ENCODE results near the gene FXN.
A peak's percentile ranks its signal among the peaks of the same experiment; 100 is the strongest.
"Not testable (repeated sequence)": the region's sequence is repeated elsewhere in the genome, so short reads cannot be mapped to it uniquely, and the experiment has no call there.

The FXN gene

GRCh38 chr9:69027355-69028097 lies 8.0 kb upstream of the FXN start:
- DNase-seq: peak; percentile 29

GRCh38 chr9:69028754-69029153 lies 6.8 kb upstream of the FXN start:
- DNase-seq: no peak

- DNase-seq: no peak
Observed at GRCh38 chr9:69029535-69029934, 6.0 kb upstream of the FXN start.

GRCh38 chr9:69030851-69031645 lies 4.5 kb upstream of the FXN start:
- DNase-seq: no peak

- DNase-seq: no peak
Observed at GRCh38 chr9:69034071-69034470, 1.5 kb upstream of the FXN start.

GRCh38 chr9:69036309-69036708 lies 757 bp downstream of the FXN start:
- peak; percentile 15 for DNase-seq

GRCh38 chr9:69036799-69037198 lies 1.2 kb downstream of the FXN start:
- no peak for DNase-seq

- no peak for DNase-seq
Observed at GRCh38 chr9:69040646-69041045, 5.1 kb downstream of the FXN start.

GRCh38 chr9:69044240-69045219 lies 9.0 kb downstream of the FXN start:
- DNase-seq: no peak

GRCh38 chr9:69045821-69046220 lies 10.3 kb downstream of the FXN start:
- DNase-seq: no peak

GRCh38 chr9:69046723-69047122 lies 11.2 kb downstream of the FXN start:
- DNase-seq: no peak

GRCh38 chr9:69047371-69047770 lies 11.8 kb downstream of the FXN start:
- DNase-seq: no peak

- DNase-seq: no peak
Observed at GRCh38 chr9:69049094-69049493, 13.5 kb downstream of the FXN start.

- DNase-seq: not testable (repeated sequence)
Observed at GRCh38 chr9:69050936-69051335, 15.4 kb downstream of the FXN start.

- DNase-seq: no peak
Observed at GRCh38 chr9:69054989-69055388, 19.4 kb downstream of the FXN start.

GRCh38 chr9:69056191-69056815 lies 20.8 kb downstream of the FXN start:
- DNase-seq: no peak

GRCh38 chr9:69058101-69058500 lies 22.5 kb downstream of the FXN start:
- DNase-seq: no peak

- no peak for DNase-seq
Observed at GRCh38 chr9:69060766-69061165, 25.2 kb downstream of the FXN start.

- no peak for DNase-seq
Observed at GRCh38 chr9:69062195-69062594, 26.6 kb downstream of the FXN start.

- no peak for DNase-seq
Observed at GRCh38 chr9:69063839-69064238, 28.3 kb downstream of the FXN start.

- no peak for DNase-seq
Observed at GRCh38 chr9:69065660-69066059, 30.1 kb downstream of the FXN start.

- DNase-seq: no peak
Observed at GRCh38 chr9:69066955-69067354, 31.4 kb downstream of the FXN start.

- DNase-seq: no peak
Observed at GRCh38 chr9:69070201-69070600, 34.6 kb downstream of the FXN start.

Data from activated naive CD4-positive, alpha-beta T cell treated with anti-CD3 and anti-CD28 coated beads, Interleukin-2, amount 50 U/mL, for 16 hours (primary cell).